ENCODE results near the gene CFAP298.

DNA sequence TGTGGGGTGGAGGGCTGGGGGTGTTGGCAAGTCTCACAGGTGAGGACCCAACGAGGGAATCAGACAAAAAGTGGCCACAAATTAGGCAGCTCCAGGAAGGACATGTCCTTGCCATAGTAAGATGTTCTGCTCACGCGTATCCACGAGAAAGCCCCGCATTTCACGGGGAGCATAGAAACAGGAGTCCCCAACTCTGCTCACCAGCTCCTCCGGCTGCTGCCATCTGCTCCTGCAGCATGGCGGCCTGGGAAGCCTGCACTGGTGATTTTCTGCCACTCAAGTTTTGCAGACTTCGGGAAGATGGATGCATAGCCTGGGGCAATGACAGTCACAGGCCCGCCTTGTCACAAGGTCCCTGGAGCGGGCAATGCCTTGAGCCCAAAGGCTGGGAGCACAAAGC lies 36.2 kb downstream of the CFAP298 start:
- no peak for TF ChIP-seq POLR2A (IDR thresholded peaks at IDR 0.05)
- TF ChIP-seq, protein P1, sequence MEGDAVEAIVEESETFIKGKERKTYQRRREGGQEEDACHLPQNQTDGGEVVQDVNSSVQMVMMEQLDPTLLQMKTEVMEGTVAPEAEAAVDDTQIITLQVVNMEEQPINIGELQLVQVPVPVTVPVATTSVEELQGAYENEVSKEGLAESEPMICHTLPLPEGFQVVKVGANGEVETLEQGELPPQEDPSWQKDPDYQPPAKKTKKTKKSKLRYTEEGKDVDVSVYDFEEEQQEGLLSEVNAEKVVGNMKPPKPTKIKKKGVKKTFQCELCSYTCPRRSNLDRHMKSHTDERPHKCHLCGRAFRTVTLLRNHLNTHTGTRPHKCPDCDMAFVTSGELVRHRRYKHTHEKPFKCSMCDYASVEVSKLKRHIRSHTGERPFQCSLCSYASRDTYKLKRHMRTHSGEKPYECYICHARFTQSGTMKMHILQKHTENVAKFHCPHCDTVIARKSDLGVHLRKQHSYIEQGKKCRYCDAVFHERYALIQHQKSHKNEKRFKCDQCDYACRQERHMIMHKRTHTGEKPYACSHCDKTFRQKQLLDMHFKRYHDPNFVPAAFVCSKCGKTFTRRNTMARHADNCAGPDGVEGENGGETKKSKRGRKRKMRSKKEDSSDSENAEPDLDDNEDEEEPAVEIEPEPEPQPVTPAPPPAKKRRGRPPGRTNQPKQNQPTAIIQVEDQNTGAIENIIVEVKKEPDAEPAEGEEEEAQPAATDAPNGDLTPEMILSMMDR (IDR thresholded peaks at IDR 0.05), result no peak
